GM13976 (cell line): ENCODE results near the gene ATP11A.

ENCODE experiments used
- DNase-seq: peaks from one replicate; pipeline ENCODE4 v3.0.0; 2012; ENCODE audit warnings: low spot score
- CTCF ChIP-seq: IDR thresholded peaks from 2 replicates; pipeline ENCODE4 v1.5.1; 2012; ENCODE audit warnings: borderline replicate concordance, mild to moderate bottlenecking; ENCODE audit not compliant: insufficient read depth; ENCODE audit errors: extremely low read depth, missing control alignments, control extremely low read depth
- in situ Hi-C: fragments of 300-500 bp; cut with MboI; formaldehyde crosslinking; loops from one replicate; pipeline ENCODE4 v1.12.0; 2022; ENCODE audit warnings: low sequenced_read_pairs, mixed read lengths, inconsistent platforms; ENCODE audit not compliant: unreplicated experiment

ATP11A gene

GRCh38 chr13:112809332-112810315, 119.8 kb downstream of the ATP11A start:
- TF ChIP-seq CTCF: no peak
- in situ Hi-C loops: no loop called here
- no peak for DNase-seq

- no peak for TF ChIP-seq CTCF
- in situ Hi-C loops: no loop called here
- no peak for DNase-seq
These were observed 120.8 kb downstream of the ATP11A start for GRCh38 chr13:112810608-112811007.

- in situ Hi-C loops: no loop called here
- DNase-seq: no peak
- TF ChIP-seq CTCF: no peak
These were observed 122.6 kb downstream of the ATP11A start for GRCh38 chr13:112812306-112813055.

GRCh38 chr13:112813552-112813951, 123.7 kb downstream of the ATP11A start:
- no peak for TF ChIP-seq CTCF
- no peak for DNase-seq
- in situ Hi-C loops: no loop called here

- in situ Hi-C loops: no loop called here
- no peak for DNase-seq
- no peak for TF ChIP-seq CTCF
These were observed 125.2 kb downstream of the ATP11A start for GRCh38 chr13:112814905-112815585.

GRCh38 chr13:112815871-112816270, 126.0 kb downstream of the ATP11A start:
- in situ Hi-C loops: no loop called here
- no peak for DNase-seq
- TF ChIP-seq CTCF: no peak
